ENCODE results near the gene ZNF90. TPM values are rescaled to one million over a fixed set of nuclear protein-coding genes. Genes with fewer than 3 reads are reported as not detected.
A peak's percentile ranks its signal among the peaks of the same experiment; 100 is the strongest.

Gene ZNF90
- total RNA-seq, 2 experiments from 2014 or later = 18.1 to 27.0 TPM

GRCh38 chr19:20153281-20153680 is 75.5 kb downstream of the ZNF90 start:
- intact Hi-C loops (cut with micrococcal nuclease; ENCODE audit: unreplicated experiment) = no loop called here
- POLR2A ChIA-PET = interaction anchor here (0.9 kb wide), 1 partner anchor 114 kb away, joined by 3 read pairs; the partner anchor contains the start of gene ZNF682
- CTCF ChIA-PET (ENCODE audit: unreplicated experiment) = no interaction called here
- no peaks in the 10 kb centered on the region for H3K9me2 ChIP-seq (ENCODE audit: insufficient read depth, low read length)
- no peaks in the 10 kb centered on the region for H3K4me1 ChIP-seq (ENCODE audit: insufficient read depth, low read length, poor library complexity, severe bottlenecking)
- H3K27ac ChIP-seq (ENCODE audit: low read depth, low read length, poor library complexity, severe bottlenecking) = no peak overlapping the region
- no peak for DNase-seq (ENCODE audit: low spot score)
- H3K79me2 ChIP-seq (ENCODE audit: insufficient read depth, low read depth, low read length) = no peaks in the 10 kb centered on the region
- no peak overlapping the region for H3K4me2 ChIP-seq (ENCODE audit: low read length)
- H2AFZ ChIP-seq (ENCODE audit: low read length) = no peak overlapping the region
- no peak overlapping the region for H3K4me3 ChIP-seq (ENCODE audit: low read depth, low read length, poor library complexity, severe bottlenecking)
- no peaks in the 10 kb centered on the region for H3K9me3 ChIP-seq (ENCODE audit: low read length)
- H3K36me3 ChIP-seq (ENCODE audit: insufficient read depth, low read length) = no peaks in the 10 kb centered on the region
- BruUV-seq (replicated peaks) = no TSS peak
- no peaks in the 10 kb centered on the region for H4K20me1 ChIP-seq (ENCODE audit: insufficient read depth, low read length)
- TF ChIP-seq CTCF (conservative IDR thresholded peaks at IDR 0.05; ENCODE audit: low read length) (no peak), EZH2phosphoT487 (IDR thresholded peaks at IDR 0.05; ENCODE audit: borderline replicate concordance, low read depth, low read length) (no peak)

DNA sequence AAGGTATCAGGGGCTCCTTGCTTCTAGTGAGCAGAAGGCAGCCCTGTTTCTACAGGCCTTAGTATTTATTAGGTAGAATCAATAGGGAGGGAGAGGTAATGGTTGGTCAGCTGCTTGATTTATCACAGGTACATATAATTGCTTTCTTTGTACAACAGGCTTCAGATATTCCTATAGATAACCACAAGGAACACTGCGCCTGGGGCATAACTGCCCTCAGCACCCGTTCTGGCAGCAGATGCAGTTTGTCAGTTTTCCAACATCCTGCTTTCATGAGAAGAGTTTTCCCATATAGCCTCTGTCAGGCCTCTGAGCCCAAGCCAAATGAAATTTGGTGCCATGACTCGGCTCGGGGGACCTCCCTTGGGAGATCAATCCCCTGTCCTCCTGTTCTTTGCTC is 76.8 kb downstream of the ZNF90 start:
- Histone ChIP-seq H4K20me1 (ENCODE audit: insufficient read depth, low read length) (no peaks in the 10 kb centered on the region), H3K4me2 (ENCODE audit: low read length) (no peak overlapping the region), H3K9me3 (ENCODE audit: low read length) (no peaks in the 10 kb centered on the region), H2AFZ (ENCODE audit: low read length) (no peak overlapping the region), H3K27ac (ENCODE audit: low read depth, low read length, poor library complexity, severe bottlenecking) (no peak overlapping the region), H3K4me1 (ENCODE audit: insufficient read depth, low read length, poor library complexity, severe bottlenecking) (no peaks in the 10 kb centered on the region), H3K9me2 (ENCODE audit: insufficient read depth, low read length) (no peaks in the 10 kb centered on the region), H3K36me3 (ENCODE audit: insufficient read depth, low read length) (no peaks in the 10 kb centered on the region), H3K4me3 (ENCODE audit: low read depth, low read length, poor library complexity, severe bottlenecking) (no peak overlapping the region), H3K79me2 (ENCODE audit: insufficient read depth, low read depth, low read length) (no peaks in the 10 kb centered on the region)
- ChIA-PET CTCF (ENCODE audit: unreplicated experiment) (no interaction called here), POLR2A (no interaction called here)
- TF ChIP-seq CTCF (conservative IDR thresholded peaks at IDR 0.05; ENCODE audit: low read length) (no peak), EZH2phosphoT487 (IDR thresholded peaks at IDR 0.05; ENCODE audit: borderline replicate concordance, low read depth, low read length) (no peak)
- no TSS peak for BruUV-seq (replicated peaks)
- intact Hi-C loops (cut with micrococcal nuclease; ENCODE audit: unreplicated experiment) = no loop called here
- no peak for DNase-seq (ENCODE audit: low spot score)

- H2AFZ ChIP-seq (ENCODE audit: low read length) = no peak overlapping the region
- TF ChIP-seq EZH2phosphoT487 (IDR thresholded peaks at IDR 0.05; ENCODE audit: borderline replicate concordance, low read depth, low read length) (no peak), CTCF (conservative IDR thresholded peaks at IDR 0.05; ENCODE audit: low read length) (no peak)
- H3K4me2 ChIP-seq (ENCODE audit: low read length) = peak overlapping the region; percentile 30
- no peak overlapping the region for H3K27ac ChIP-seq (ENCODE audit: low read depth, low read length, poor library complexity, severe bottlenecking)
- no TSS peak for BruUV-seq (replicated peaks)
- no peak overlapping the region for H3K4me3 ChIP-seq (ENCODE audit: low read depth, low read length, poor library complexity, severe bottlenecking)
- H3K4me1 ChIP-seq (ENCODE audit: insufficient read depth, low read length, poor library complexity, severe bottlenecking) = peaks cover 22% of the 10 kb centered on the region
- no peaks in the 10 kb centered on the region for H3K79me2 ChIP-seq (ENCODE audit: insufficient read depth, low read depth, low read length)
- DNase-seq (ENCODE audit: low spot score) = peak; percentile 56
- ChIA-PET CTCF (ENCODE audit: unreplicated experiment) (no interaction called here), POLR2A (no interaction called here)
- H4K20me1 ChIP-seq (ENCODE audit: insufficient read depth, low read length) = no peaks in the 10 kb centered on the region
- peaks cover 6% of the 10 kb centered on the region; the same call in 1 of the 2 replicates for H3K9me3 ChIP-seq (ENCODE audit: low read length)
- H3K9me2 ChIP-seq (ENCODE audit: insufficient read depth, low read length) = no peaks in the 10 kb centered on the region
- intact Hi-C loops (cut with micrococcal nuclease; ENCODE audit: unreplicated experiment) = no loop called here
- H3K36me3 ChIP-seq (ENCODE audit: insufficient read depth, low read length) = no peaks in the 10 kb centered on the region; the same call in 1 of the 2 replicates
These were observed 85.0 kb downstream of the ZNF90 start for GRCh38 chr19:20162821-20163220.

All from OCI-LY7 (cell line).